Mammary epithelial cell (primary cell): ENCODE measurements around the gene KCNAB2.

Experiments
- CTCF ChIP-seq, 2 donors: IDR thresholded peaks in 1 of 2; conservative IDR thresholded peaks in 1 of 2; 2 replicates each; pipeline ENCODE4 v1.5.1; 2011 to 2012; ENCODE audit warnings: inconsistent platforms in 2 of 2, low read length in 2 of 2, mild to moderate bottlenecking in 2 of 2, control low read depth in 1 of 2, low read depth in 1 of 2; ENCODE audit not compliant: insufficient read depth in 1 of 2; ENCODE audit errors: extremely low read depth in 1 of 2
- EZH2 ChIP-seq: IDR thresholded peaks from 2 replicates; pipeline ENCODE4 v1.6.1; 2012; ENCODE audit warnings: low read length, inconsistent platforms, borderline replicate concordance

GRCh38 chr1:6129313-6129712 lies 83.6 kb downstream of the KCNAB2 start:
- TF ChIP-seq CTCF (conservative IDR thresholded peaks at IDR 0.05 in 1 of 2, IDR thresholded peaks at IDR 0.05 in 1 of 2; ENCODE audit: extremely low read depth in 1 of 2, insufficient read depth in 1 of 2, low read depth in 1 of 2, low read length in 2 of 2) (no peak), EZH2 (no peak)
